ENCODE results near the gene ST6GALNAC3. TPM values are rescaled to one million over a fixed set of nuclear protein-coding genes. Genes with fewer than 3 reads are reported as not detected.
"Not testable (repeated sequence)": the region's sequence is repeated elsewhere in the genome, so short reads cannot be mapped to it uniquely, and the experiment has no call there.

Gene ST6GALNAC3
- total and polyA plus RNA-seq, 11 donors = 2.5 to 7.7 (median 4.4) TPM

GRCh38 chr1:76640723-76641122 lies 566.2 kb downstream of the ST6GALNAC3 start:
- H3K4me1 ChIP-seq = no peaks in the 10 kb centered on the region
- H3K27ac ChIP-seq = no peak overlapping the region
- H3K4me3 ChIP-seq = no peak overlapping the region
- no peak for TF ChIP-seq POLR2A (IDR thresholded peaks at IDR 0.05)
- no peak for TF ChIP-seq CTCF (IDR thresholded peaks at IDR 0.05)
- no peak for DNase-seq
- no peaks in the 10 kb centered on the region for H3K36me3 ChIP-seq
- intact Hi-C loops (cut with DNase I) = no loop called here
- no peaks in the 10 kb centered on the region for H3K9me3 ChIP-seq
- no peaks in the 10 kb centered on the region for H3K27me3 ChIP-seq
- ATAC-seq = no peak

- Histone ChIP-seq H3K4me1 (no peaks in the 10 kb centered on the region), H3K27ac (no peak overlapping the region), H3K9me3 (no peaks in the 10 kb centered on the region), H3K4me3 (no peak overlapping the region), H3K36me3 (no peaks in the 10 kb centered on the region), H3K27me3 (no peaks in the 10 kb centered on the region)
- DNase-seq (no peak), ATAC-seq (no peak)
- TF ChIP-seq POLR2A (IDR thresholded peaks at IDR 0.05) (no peak), CTCF (IDR thresholded peaks at IDR 0.05) (no peak)
- intact Hi-C loops (cut with DNase I) = no loop called here
- WGBS, 4 donors = 64 to 88% (median 83%) methylated on average over 5 of the region's 5 CpGs
These were observed 569.6 kb downstream of the ST6GALNAC3 start for GRCh38 chr1:76644139-76644538.

- H3K4me1 ChIP-seq; H3K4me3 ChIP-seq; intact Hi-C loops (cut with DNase I); ATAC-seq; H3K27me3 ChIP-seq; H3K27ac ChIP-seq; H3K36me3 ChIP-seq; DNase-seq: not testable (repeated sequence)
- H3K9me3 ChIP-seq = peaks cover 0 to 30% (median 11%) of the 10 kb centered on the region in 12 donors
- 90 to 96% (median 93%) methylated on average over 5 of the region's 5 CpGs for WGBS, 4 donors
These were observed 578.3 kb downstream of the ST6GALNAC3 start for GRCh38 chr1:76652860-76653259.

- H3K36me3 ChIP-seq = no peaks in the 10 kb centered on the region
- ATAC-seq (no peak), DNase-seq (no peak)
- no peaks in the 10 kb centered on the region for H3K27me3 ChIP-seq
- TF ChIP-seq POLR2A (IDR thresholded peaks at IDR 0.05) (no peak), CTCF (IDR thresholded peaks at IDR 0.05) (no peak)
- no peak overlapping the region for H3K4me3 ChIP-seq
- intact Hi-C loops (cut with DNase I) = no loop called here
- H3K9me3 ChIP-seq = peaks cover 0 to 13% (median 0%) of the 10 kb centered on the region in 12 donors
- 84 to 92% (median 88%) methylated on average over 2 of the region's 2 CpGs for WGBS, 4 donors
- H3K4me1 ChIP-seq = no peaks in the 10 kb centered on the region
- no peak overlapping the region for H3K27ac ChIP-seq
These were observed 583.1 kb downstream of the ST6GALNAC3 start for GRCh38 chr1:76657623-76658022.

DNA sequence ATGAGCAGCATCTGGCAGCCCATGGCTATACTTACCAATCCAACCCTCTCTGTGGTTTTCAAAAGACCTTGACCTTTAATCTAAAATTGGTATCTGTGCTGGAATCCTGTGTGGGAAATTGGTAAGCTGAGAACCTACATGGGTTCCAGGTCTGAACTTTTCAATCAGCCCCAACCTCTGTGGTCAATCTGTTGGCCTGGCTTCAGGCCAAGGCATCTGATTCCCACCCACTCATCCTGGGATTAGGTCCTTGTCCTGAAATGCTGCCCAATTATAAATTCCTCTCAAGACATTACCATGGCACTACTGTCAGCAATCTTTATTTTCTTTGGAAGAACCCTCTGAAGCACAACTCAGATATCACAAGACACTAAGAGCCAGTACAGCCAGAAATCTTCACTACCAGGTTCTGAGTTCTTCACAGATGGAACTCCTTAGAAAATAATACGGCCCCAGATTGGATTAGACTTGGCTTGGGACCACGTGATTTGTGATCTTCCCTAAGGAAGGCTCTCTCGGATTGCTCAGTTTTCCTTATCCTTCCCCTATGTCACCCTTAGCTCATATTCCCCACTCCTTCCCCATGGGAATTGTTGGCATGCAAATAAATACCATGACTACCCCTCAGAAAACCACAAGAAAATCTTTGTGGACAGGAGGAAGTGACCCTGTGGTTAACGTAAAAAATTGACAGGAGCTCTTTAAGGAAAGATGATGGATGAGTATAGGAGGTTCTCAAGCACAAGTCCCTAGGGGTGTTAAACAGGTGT lies 584.8 kb downstream of the ST6GALNAC3 start:
- Histone ChIP-seq H3K9me3 (peaks cover 0 to 13% (median 0%) of the 10 kb centered on the region in 12 donors), H3K27ac (no peak overlapping the region), H3K4me1 (no peaks in the 10 kb centered on the region), H3K36me3 (no peaks in the 10 kb centered on the region), H3K4me3 (no peak overlapping the region), H3K27me3 (no peaks in the 10 kb centered on the region)
- no peak for ATAC-seq
- intact Hi-C loops (cut with DNase I) = no loop called here
- TF ChIP-seq CTCF (IDR thresholded peaks at IDR 0.05) = no peak
- TF ChIP-seq POLR2A (IDR thresholded peaks at IDR 0.05) = no peak
- no peak for DNase-seq
- WGBS, 4 donors = 60 to 71% (median 65%) methylated on average over 4 of the region's 4 CpGs

All from heart left ventricle (tissue), 16 donors.